Lower leg skin (tissue), 3 donors: ENCODE data around the gene ENC1.

Experiments used
- POLR2A ChIP-seq, 2 donors: fragments of 450-650 bp; IDR thresholded peaks; one replicate each; pipeline ENCODE4 v1.6.1; 2016 to 2017; ENCODE audit warnings: antibody characterized with exemption in 2 of 2, mild to moderate bottlenecking in 1 of 2, moderate library complexity in 1 of 2
- TF ChIP-seq, protein P1 (sequence below), 3 donors: fragments of 450-650 bp; IDR thresholded peaks; one replicate each; pipeline ENCODE4 v1.5.1; 2016; ENCODE audit warnings: antibody characterized with exemption in 3 of 3, mild to moderate bottlenecking in 3 of 3, moderate library complexity in 2 of 3

- TF ChIP-seq, protein P1, sequence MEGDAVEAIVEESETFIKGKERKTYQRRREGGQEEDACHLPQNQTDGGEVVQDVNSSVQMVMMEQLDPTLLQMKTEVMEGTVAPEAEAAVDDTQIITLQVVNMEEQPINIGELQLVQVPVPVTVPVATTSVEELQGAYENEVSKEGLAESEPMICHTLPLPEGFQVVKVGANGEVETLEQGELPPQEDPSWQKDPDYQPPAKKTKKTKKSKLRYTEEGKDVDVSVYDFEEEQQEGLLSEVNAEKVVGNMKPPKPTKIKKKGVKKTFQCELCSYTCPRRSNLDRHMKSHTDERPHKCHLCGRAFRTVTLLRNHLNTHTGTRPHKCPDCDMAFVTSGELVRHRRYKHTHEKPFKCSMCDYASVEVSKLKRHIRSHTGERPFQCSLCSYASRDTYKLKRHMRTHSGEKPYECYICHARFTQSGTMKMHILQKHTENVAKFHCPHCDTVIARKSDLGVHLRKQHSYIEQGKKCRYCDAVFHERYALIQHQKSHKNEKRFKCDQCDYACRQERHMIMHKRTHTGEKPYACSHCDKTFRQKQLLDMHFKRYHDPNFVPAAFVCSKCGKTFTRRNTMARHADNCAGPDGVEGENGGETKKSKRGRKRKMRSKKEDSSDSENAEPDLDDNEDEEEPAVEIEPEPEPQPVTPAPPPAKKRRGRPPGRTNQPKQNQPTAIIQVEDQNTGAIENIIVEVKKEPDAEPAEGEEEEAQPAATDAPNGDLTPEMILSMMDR (IDR thresholded peaks at IDR 0.05), result no peak
- no peak for TF ChIP-seq POLR2A (IDR thresholded peaks at IDR 0.05)
Observed at GRCh38 chr5:74641735-74642542, 1.4 kb upstream of the ENC1 start.
